GM21529 (cell line): ENCODE measurements around the gene ATRX.
"Not testable (repeated sequence)": the region's sequence is repeated elsewhere in the genome, so short reads cannot be mapped to it uniquely, and the experiment has no call there.

Source experiments
- ATAC-seq: cut with Tn5 transposase; IDR thresholded peaks from one replicate; pipeline ENCODE4 v1.9.1; 2021; ENCODE audit not compliant: unreplicated experiment

ATRX gene

DNA sequence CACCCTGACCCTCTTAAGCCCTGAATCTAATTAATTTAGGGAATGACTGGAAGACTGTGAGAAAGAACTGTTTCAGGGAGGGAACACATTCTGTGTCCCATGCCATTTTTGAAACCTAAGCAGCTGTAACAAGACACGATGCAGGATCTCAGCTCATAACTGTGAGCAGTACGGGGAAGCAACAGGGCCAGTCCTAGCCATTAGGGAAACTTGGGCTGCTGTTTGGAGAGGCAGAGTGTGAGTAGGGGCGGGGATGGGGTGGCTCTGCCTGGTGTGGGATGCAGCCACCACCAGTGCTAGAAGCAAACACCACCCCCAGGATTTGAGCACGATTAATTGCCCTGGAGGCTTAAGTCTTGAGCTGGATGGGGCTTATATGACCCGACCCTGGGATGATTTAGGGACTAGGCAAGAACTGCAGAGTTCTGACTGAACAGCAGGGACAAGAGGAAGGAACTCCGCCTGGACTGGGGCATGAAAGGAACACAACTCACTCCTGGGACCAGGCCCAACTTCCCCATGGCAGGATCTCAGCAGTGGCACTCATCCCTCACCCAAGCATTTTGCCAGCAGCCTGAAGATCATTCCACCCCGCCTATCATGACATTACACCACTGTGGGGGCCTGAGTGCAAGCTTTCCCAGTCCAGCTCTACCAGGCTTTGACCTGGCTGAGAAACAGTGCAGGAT, 43.1 kb downstream of the ATRX start:
- no peak for ATAC-seq

DNA sequence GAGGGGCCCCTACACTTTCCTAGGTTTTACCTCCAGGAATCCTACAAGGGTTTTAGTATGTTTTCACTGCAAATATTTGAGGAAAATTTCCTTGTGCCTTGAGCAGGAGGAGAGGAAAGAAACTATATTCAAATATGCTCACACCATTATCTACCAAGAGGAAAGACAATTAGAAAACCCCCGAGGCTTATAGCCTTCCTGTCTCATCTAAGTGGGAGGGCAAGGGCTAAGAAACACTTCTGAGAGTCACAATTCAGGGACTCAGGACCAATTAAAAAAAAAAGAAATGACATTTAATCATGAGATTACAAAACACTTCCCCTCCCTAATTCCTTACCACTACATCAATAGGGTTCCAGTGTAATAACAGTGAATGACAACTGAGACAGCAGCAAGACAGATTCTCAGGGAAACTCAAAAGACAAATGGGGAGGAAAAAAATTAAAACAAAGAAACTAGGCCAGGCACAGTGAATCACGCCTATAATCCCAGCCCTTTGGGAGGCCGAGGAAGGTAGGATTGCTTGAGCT, 45.6 kb downstream of the ATRX start:
- ATAC-seq, result no peak

DNA sequence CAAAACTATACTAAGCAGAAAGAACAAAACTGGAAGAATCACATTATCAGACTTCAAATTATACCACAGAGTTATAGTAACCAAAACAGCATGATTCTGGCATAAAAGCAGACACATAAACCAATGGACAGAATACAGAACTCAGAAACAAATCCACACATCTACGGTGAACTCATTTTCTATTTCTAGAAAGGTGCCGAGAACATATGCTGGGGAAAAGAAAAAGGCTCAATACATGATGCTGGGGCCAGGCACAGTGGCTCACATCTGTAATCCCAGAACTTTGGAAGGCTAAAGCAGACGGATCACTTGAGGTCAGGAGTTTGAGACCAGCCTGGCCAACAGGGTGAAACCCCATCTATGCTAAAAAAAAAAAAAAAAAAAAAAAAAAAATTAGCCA, 52.7 kb downstream of the ATRX start:
- no peak for ATAC-seq

DNA sequence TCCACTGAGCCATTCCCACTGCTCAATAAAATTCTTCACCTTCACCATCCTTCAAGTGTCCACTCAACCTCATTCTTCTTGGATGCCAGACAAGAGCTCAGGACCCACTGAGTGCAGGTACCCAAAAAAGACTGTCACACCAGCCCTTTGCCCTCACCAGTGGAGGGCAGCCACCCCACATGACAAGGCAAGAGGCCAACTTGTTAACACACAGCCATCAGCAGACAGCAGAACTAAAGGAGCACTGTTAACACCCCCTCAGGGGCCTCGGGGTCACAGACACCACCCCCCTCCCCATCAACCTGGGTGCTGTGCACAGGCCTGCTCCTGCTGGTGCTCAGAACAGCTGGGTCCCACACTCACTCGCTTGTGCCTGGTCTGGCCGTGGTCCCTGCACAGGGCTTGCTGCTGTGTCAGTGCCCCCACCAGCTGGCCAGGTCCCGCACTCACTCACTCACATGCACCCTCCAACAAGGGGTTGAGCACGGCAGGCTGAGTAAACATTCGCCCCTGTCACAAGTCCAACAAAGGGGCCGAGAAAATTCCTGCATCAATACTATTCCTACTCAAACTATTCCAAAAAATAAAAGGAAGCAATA, 54.1 kb downstream of the ATRX start:
- no peak for ATAC-seq

DNA sequence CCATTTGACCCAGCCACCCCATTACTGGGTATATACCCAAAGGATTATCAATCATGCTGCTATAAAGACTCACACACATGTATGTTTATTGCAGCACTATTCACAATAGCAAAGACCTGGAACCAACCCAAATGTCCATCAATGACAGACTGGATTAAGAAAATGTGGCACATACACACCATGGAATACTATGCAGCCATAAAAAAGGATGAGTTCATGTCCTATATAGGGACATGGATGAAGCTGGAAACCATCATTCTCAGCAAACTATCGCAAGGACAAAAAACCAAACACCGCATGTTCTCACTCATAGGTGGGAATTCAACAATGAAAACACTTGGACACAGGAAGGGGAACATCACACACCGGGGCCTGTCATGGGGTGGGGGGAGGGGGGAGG, 59.9 kb downstream of the ATRX start:
- ATAC-seq, result not testable (repeated sequence)

DNA sequence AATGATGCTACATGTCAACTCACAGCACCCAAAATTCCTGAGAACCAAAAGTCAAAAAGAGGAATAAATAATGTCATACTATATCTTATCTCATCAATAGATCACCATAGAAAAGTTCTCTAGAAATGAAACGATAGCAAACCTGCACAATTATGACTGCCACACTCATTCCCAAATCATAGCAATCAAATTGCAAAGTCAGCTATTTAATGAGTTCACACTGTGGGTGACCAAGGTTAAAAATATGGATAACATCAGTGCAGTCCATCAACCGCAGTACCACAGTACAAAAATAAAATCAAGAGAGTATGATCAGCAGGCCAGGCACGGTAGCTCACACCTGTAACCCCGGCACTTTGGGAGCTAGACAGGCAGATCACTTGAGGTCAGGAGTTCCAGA, 62.3 kb downstream of the ATRX start:
- no peak for ATAC-seq

DNA sequence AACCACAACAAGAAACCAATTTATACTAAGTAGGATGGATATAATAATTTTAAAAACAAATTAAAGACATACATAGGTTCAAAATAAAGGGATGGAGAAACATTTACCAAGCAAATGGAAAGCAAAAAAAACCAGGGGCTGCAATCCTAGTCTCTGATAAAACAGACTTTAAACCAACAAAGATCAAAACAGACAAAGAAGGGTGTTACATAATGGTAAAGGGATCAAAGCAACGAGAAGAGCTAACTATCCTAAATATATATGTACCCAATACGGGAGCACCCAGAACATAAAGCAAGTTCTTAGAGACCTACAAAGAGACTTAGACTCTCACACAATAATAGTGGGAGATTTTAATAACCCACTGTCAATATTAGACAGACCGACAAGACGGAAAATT, 66.6 kb downstream of the ATRX start:
- ATAC-seq, result no peak

DNA sequence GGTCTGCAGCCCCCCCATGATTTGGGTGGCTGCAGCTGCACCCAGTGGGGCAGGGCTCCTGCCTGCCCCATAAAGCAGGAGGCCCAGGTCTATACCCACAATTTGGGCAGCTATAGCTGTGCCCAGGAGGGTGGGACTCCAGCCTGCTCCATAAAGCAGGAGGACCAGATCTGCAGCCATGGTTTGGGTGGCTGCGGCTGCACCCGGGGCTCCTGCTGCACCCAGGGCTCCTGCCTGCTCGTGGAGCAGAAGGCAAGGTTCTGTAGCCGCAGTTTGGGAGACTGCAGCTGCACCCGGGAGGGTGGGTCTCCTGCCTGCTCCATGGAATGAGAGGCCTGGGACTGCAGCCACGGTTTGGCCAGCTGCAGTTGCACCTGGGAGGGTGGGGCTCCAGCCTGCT, 81.1 kb downstream of the ATRX start:
- no peak for ATAC-seq

DNA sequence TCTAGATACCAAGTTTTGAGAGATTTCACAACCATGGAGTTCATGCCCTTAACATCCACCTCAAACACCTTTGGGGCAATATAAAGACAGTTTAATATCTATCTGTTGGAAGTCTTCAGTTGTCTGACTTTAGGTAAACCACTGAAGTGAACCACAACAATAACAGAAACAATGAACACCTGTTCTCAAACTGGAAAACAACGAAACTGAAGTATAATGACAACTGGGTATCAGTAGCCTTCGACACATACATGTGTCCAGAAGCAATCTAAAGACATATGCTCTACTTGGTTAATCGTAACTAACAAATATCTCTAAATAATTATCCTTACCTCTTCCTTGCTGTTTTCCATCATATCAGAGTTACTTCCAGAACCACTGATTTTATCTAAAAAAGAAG, 87.8 kb downstream of the ATRX start:
- ATAC-seq, result no peak

DNA sequence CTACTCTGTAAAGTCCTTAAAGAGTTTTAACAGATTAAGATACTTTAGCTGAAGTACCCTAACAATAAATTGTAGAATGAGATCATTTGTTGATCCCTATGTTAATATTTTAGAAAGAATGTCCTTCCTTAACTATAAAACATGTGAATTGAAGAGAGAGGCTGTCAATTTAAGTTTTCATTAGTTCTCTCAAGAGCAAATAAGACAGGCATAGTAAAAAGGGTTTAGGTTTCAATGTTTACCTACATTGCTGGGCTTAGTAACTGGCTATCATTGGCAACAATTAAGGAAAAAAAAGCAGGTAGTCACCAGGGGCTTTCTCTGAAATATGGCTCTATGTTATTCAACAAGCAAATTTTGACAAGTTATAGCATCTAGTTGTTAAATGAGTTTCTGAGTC, 91.5 kb downstream of the ATRX start:
- ATAC-seq, result no peak

DNA sequence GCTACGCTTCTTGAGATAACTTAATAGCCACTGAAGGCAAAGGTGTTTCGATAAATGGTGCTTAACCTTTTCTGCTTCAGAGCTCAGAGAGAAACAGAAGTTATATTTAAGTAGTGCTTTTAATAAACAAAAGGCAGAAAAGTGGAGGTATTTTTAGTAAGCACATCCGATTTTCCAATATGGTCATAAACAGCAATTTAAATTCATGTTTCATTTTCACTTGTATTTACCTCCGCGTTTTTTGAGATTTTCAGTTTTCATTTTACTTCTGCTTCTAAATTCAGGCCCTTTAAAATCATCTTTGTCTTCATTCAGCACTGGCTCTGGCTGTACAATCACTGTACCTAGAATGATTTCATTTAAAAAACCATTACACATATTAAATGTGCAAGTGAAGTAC, 92.4 kb downstream of the ATRX start:
- ATAC-seq, result peak; percentile 60

DNA sequence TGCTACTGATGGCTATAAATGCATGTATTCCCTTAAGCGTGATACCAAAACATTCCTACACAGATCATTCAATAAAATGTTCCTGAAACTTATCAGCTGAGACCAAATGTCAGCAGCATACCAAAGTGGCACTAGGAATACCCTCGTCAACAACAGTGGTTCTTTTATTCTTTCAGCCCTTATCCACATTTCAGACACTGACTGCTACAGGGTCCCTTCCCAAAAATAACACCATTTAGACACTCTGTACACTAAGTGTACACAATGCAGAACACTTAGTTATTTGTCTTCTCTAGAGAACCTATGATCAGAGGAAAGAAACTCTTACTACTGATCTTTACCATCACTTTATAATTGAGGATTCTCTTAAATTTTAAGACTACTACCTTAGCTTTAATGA, 94.1 kb downstream of the ATRX start:
- ATAC-seq, result no peak

DNA sequence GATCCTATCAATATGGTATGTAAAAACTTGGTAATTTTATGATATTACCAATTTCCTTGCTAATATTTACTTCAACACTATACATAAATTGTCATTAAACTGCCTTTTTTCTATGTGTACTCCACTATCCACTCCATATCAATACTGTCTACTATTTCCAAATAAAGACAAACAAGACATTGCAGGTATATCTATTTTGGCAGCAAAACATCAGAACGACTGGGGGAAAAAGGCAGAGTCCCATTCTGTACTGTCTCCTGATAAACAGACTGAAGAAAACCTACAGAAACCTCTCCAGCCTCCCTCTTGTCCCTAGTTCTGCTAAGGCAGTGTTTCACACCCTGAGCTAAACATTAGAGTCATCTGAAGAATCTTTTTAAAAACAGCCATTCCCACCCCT, 96.6 kb downstream of the ATRX start:
- ATAC-seq, result no peak

DNA sequence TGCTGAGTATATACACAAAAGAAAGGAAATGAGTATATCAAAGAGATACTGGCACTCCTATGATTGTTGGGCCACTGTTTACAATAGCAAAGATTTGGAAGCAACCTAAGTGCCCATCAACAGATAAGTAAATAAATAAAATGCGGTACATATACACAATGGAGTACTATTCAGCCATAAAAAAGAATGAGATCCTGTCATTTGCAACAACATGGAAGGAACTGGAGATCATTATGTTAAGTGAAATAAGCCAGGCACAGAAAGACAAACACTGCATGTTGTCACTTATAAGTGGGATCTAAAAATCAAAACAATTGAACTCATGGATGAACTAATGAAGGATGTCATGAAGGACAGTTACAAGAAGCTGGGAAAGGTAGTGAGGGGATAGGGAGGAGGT, 100.3 kb downstream of the ATRX start:
- ATAC-seq, result not testable (repeated sequence)

DNA sequence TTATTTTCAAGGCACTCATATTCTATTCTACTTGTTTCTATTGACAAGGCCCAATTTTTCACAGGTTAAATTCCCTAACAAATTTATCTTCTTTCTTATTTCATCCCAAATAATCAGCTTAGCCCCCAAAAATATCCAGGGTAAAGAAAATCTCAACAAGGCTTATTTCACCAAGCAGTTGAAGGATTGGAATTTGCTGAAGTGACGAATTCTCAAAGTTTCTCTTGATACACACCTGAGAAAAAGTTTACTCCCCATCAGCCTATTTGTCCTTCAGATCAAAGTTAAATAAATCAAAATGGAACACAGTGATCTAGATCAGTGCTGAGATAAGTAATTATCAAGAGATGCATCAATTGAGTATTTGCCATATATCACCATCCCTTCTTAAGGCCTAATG, 106.9 kb downstream of the ATRX start:
- ATAC-seq, result no peak

DNA sequence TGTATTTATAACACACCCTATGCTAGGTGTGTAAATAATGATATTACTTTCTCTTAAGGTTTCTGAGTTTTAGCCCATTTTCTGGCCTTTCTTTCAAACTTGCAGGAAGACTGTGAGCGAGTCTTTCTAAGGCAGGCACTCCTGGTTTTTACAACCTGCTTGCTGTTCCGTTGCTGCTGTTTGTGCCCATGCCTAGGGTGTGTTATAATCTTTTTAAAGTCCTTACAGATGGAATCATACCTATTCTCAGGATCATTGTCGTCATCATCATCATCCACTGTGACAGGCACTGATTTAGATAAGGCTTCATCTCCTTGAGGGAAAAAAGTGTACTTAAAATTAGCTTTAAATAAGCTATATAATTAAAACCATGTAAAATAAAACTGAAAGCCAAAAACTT, 110.0 kb downstream of the ATRX start:
- ATAC-seq, result no peak

DNA sequence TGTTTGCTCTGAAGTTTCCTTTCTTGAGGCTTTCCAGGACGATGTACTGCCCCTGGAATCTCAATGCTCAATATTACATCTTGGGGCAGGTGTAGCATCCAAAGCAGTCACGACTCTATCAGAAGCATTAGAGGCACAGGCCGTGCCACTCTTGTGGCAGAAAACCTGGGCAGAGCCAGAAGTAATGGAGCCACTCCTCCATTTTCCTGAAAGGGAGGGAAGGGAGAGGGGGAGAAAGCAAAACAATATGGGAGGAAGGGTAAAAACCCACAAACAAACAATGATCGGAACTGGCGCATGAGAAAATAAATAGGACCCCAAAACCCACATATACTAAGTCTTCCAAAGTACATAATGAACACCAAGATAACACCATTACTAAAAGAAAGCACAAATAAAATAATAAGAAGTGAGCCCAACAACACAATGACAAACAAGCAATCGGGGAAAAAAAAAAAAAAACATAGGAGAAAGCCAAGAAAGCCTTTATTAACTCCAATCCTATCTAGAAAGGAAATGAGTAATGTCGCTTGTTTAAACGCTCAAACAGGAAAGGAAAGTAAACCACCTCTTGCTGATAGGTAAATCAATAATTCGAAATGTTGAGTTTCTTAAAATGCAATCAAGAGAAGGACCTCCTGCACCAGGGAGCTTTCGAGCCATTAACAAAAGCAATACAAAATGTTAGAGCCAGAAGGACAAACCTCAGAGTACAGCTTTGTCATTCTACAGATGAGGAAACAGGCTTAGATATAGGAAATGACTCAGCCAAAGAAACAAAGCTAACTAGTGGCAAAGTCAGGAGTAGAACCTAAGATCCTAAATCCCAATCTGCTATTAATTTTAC, 117.4 kb downstream of the ATRX start:
- ATAC-seq, result no peak

DNA sequence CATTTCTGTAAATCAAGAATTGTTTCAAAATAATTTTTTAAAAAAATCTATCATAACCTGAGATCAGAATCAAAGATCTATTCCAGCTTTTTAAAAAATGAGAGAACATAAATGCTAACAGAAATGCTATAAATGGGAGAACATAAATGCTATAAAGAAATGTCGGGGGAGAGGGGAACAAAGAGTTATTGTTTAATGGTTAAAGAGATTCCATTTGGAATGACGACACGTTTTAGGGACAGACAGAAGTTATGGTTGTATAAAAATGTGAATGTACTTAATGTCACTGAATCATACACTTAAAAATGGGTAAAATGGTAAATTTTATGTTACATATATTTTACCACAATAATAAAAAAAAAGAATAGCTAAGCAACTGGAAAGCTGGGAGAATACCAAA, 127.1 kb downstream of the ATRX start:
- no peak for ATAC-seq

DNA sequence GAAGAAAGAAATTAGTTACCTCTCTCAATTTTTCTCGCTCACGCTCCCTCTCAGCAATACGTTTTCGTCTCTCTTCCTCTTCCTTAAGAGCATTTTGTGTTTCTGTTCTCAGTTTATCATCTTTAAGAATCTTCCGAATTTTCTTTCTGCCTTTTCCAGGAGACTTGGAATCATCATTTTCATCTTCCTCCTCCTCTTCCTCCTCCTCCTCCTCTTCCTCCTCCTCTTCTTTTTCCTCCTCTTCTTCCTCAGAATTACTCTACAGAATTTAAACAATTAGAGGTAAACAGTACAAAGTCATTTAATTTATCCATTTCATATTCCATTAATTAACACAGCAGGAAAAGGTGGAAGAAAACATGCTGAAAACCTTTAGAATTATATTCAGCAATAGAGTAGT, 133.9 kb downstream of the ATRX start:
- no peak for ATAC-seq

DNA sequence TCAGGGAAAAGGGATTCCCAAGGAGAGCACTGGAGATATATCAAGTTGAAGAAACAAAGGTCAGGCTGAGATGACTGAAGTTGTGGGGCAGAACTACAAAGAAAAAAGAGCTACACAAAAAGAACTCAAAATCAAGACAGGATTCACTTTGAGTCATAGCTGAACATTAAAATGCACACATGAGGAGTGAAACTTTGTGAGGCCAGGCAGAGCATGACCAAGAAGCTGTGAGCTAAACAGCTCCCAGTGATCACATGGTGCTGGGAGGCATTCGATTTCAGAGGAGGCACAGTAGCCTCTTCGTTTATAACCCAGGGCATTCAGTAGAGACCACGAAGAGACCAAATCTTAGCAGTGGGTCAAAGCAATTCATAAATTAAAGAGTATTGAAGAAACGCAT, 145.3 kb downstream of the ATRX start:
- ATAC-seq, result peak; percentile 75

DNA sequence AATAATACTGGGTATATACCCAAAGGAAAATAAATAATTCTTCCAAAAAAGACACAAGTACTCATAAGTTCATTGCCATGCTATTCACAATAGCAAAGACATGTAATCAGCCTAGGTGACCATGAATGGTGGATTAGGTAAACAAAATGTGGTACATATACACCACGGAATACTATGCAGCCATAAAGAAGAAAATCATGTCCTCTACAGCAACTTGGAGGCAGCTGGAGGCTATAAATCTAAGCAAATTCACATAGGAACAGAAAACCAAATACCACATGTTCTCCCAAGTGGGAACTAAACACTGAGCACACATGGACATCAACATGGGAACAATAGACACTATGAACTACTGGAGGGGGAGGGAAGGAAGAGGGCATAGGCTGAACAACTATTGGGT, 146.2 kb downstream of the ATRX start:
- ATAC-seq, result no peak

DNA sequence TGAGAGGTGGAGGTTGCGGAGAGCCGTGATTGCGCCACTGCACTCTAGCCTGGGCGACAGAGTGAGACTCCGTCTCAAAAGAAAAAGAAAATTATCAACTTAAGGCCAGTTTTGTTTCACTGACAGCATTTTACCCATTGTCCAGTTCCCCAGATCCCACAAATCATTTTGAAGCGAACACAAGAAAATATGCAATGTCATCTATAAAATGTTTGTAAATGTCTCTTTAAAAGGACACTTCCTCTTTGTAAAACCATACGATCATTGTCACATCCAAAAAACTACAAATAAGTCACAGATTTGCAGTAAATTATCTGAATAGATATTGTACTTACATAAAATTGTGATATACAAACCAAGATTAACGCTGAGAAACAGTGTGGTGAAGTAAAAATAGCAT, 147.6 kb downstream of the ATRX start:
- no peak for ATAC-seq
